EL (cell line): ENCODE measurements around the gene USP5.

Source experiments
- DNase-seq: peaks from one replicate; pipeline ENCODE4 v3.0.0-alpha.2; 2016

USP5 gene

DNA sequence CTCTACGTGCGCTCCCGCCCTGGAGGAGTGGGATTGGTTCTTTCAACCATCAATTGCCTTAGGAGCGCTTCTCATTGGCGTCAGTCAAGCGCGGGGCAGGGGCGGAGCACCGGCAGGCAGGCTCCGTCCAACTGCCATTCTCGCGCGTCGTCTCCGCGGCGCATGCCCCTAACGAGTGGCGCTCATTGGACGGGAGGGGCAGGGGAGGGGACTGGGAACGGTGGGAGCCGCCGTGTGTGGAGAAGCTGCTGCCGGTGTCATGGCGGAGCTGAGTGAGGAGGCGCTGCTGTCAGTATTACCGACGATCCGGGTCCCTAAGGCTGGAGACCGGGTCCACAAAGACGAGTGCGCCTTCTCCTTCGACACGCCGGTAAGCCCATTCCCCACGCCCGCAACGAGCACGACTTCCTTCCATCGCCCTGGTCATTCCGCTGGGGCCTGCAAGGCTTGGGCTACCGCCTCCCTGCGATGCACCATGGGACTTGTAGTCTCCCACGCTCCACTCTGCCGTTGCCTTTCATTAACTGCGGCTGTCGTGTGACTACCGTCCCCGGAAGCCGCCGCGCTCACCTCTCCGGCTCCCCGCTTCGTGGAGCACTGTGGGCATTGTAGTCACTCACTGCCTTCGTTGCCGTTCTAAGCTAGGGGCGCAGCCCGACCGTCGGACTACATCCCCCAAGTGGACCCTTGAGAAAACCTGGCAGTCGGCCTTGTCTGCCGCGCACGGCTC lies at the start of gene USP5:
Gene USP5, plus strand, starts transcription at position 230 of the 730 bp plus-strand sequence. Its CDS starts 30 bp downstream, at position 260.
- peak; percentile 100 for DNase-seq

DNA sequence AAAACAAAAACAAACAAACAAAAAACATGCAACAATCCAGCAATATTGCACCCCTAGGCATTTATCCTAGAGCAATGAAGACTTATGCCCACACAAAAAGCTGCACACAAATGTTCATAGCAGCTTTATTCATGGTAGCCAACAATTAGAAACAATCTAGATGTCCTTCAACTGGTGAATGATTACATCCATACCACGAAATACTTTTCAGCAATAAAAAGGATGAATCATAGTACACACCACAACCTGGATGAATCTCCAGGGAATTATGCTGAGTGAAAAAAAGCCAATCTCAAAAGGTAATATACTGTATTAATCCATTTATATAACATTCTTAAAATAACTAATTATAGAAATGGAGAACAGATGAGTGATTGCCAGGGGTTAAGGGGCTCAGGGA lies 44.8 kb upstream of the USP5 start:
- DNase-seq, result no peak

GRCh38 chr12:6809056-6809455 lies 42.9 kb upstream of the USP5 start:
- DNase-seq, result no peak

DNA sequence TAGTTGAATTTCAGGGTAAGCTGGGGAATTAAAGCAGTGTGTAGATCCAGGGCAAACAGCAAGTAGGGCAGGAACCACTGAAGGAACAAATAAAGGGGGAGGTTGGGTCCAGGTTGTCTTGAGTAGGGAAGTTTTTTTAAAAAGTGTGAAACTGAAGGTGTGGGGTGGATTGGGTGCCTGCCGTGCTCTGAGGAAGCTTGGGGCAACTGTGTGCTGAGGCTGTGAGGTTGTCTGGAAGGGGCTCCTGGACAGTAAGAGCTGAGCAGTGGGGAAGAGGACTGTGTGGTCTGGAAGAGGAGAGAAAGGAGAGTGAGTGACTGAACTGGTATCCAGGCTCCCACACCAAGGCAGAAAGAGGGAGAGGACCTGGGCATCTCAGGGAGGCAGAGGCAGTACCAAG lies 41.2 kb upstream of the USP5 start:
- no peak for DNase-seq

DNA sequence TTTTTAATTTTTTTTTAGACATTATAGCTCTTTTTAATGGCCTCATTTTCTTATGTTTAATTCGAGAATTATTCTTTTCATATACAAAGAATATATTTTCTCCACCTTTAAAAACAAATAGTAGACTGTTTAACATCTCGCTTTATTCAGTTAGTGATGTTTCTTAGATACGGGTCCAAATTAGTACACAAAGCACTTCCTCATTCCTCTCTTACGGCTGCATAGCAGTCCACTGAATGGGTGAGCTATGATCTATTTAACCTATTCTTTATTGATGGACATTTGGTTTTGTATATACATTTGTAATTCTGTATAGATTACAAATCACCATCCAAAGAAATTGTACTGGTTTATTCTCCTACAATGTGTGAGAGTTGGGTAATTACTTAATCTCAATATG lies 38.6 kb upstream of the USP5 start:
- no peak for DNase-seq

- DNase-seq, result no peak
Observed at GRCh38 chr12:6816598-6816997, 35.4 kb upstream of the USP5 start.

GRCh38 chr12:6817098-6817497 lies 34.9 kb upstream of the USP5 start:
- no peak for DNase-seq

DNA sequence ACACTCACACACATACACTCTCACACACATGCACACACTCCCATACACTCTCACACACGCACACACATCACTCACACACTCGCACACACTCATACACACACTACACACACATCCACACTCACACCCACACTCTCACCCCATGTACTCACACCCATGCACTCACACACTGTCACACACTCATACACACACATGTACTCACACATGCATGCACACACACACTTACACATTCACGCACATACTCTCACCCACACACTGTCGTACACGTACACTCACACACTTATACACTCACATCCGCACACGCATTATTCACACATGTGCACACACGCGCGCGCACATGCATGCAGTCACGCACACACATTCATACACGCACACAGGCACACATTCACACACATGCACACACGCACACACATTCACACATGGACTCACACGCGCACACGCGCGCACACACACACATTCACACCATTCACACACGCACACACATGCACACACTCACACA lies 34.2 kb upstream of the USP5 start:
- DNase-seq, result no peak

GRCh38 chr12:6818222-6818621 lies 33.7 kb upstream of the USP5 start:
- no peak for DNase-seq

- DNase-seq, result no peak
Observed at GRCh38 chr12:6818645-6819044, 33.3 kb upstream of the USP5 start.

DNA sequence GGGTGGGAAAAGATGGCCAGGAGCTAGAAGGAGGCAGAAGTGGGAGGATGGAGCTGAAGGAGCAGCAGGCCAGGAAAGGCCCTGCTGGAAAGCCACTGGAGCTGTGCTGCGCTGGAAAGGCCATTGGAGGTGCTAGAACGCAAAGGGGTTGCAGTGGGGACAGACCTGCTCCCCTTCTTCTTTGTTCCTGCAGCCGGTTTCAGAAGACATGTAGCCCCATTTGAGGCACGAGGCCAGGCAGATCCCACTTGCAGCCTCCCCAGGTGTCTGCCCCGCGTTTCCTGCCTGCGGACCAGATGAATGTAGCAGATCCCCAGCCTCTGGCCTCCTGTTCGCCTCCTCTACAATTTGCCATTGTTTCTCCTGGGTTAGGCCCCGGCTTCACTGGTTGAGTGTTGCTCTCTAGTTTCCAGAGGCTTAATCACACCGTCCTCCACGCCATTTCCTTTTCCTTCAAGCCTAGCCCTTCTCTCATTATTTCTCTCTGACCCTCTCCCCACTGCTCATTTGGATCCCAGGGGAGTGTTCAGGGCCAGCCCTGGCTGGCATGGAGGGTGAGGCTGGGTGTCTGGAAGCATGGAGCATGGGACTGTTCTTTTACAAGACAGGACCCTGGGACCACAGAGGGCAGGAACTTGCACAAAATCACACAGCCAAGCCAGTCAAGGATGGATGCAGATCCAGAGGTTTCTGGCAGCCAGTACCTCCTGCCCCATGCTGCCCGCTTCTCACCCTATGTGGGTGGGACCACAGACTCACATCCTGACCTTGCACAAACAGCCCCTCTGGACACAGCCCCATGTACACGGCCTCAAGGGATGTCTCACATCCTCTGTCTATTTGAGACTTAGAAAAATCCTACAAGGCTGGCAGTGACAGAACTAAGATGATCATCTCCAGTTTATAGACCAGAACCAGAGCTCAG lies 32.6 kb upstream of the USP5 start:
- no peak for DNase-seq

GRCh38 chr12:6820166-6820565 lies 31.8 kb upstream of the USP5 start:
- no peak for DNase-seq

DNA sequence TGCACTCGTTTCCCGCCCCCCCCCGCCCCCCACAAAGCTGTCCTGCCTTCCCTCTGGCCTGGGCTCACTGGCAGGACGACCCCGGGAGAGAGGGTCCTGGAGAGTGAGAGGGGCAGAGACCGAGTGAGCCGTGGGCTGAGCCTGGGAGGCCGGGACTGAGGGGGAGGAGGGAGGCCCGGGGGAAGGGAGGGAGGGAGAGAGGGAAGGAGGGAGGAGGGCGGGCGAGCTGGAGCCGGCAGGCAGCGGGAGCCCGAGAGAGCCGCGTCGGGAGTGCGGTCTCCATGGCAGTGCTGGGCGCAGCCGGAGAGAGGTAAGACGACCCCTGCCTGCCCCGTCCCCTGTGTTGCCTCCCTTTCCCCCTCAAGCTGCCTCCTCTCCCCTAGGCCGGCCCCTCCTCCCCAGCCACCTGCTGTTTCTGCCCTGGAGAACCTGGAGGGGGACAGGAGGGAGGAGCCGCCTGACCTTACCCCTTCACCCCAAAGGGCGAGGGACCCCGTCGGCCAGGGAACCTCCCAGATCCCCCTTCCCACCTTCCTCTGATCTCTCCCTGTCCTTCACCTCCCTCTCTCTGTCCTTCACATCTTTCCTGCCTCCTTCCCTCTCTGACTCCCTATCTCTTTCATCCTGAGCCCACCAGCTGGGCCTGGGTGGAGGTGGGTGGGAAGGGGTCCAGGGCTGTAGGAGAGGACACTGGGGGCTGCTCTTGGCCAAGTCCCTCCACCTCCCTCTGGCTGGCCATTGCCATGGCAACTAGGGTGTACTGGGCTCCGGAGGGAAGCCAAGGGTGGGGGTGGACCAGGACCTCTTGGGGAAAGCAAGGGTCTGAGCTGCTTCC lies 30.1 kb upstream of the USP5 start, which contains the start of gene GPR162:
Gene GPR162, plus strand, starts transcription at position 231 of the 835 bp plus-strand sequence. CDS start 2,078 bp downstream, outside the sequence.
- peak; percentile 64 for DNase-seq

DNA sequence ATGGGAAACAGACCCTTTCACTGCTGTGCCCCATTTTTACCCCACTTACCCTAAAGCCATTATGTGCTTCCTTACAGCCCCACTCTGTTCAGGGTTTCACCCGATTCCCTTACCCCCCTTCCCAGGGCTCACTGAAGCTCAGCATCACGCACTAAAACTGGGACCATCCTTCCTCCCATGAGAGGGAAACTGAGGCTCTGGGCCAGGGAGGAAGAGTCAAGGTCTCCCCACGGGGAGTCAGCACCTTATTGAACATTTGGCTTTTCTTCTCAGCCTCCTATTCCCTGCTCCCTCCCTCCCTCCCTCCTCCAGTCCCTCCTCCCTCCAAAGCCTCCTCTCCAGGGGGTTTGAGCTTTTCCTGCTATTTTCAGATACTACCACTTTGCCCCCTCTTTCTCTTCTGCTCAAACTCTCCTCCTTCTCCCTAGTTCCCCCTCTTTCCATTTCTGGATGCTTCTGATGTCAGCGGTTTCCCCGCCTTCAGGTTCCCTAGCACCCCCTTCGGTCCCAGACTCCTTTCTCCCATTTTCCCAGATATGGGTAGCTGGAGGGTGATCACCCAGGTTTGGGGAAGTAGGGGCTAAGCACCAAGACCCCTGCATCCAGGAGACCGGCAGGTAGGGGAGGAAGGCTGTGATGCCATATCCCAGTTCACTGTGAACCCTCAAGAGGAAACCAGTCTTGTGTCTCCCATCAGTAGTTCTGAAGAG lies 29.4 kb upstream of the USP5 start:
- DNase-seq, result no peak

- DNase-seq, result peak; percentile 35
Observed at GRCh38 chr12:6823182-6824084, 28.5 kb upstream of the USP5 start.

DNA sequence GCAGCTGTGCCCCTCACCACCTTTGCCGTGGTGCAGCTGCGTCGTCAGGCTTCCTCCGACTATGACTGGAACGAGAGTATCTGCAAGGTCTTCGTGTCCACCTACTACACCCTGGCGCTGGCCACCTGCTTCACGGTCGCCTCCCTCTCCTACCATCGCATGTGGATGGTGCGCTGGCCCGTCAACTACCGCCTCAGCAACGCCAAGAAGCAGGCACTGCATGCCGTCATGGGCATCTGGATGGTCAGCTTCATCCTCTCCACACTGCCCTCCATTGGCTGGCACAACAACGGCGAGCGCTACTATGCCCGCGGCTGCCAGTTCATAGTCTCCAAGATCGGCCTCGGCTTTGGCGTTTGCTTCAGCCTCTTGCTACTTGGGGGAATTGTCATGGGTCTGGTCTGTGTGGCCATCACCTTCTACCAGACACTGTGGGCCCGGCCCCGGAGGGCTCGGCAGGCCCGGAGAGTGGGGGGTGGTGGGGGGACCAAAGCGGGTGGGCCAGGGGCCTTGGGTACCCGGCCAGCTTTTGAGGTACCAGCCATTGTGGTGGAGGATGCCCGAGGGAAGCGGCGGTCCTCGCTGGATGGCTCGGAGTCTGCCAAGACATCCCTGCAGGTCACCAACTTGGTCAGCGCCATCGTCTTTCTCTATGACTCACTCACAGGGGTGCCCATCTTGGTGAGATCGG lies 27.7 kb upstream of the USP5 start:
- no peak for DNase-seq

- peak; percentile 67 for DNase-seq
Observed at GRCh38 chr12:6824901-6825381, 27.0 kb upstream of the USP5 start.

GRCh38 chr12:6825398-6826124 lies 26.4 kb upstream of the USP5 start:
- DNase-seq, result peak; percentile 88

DNA sequence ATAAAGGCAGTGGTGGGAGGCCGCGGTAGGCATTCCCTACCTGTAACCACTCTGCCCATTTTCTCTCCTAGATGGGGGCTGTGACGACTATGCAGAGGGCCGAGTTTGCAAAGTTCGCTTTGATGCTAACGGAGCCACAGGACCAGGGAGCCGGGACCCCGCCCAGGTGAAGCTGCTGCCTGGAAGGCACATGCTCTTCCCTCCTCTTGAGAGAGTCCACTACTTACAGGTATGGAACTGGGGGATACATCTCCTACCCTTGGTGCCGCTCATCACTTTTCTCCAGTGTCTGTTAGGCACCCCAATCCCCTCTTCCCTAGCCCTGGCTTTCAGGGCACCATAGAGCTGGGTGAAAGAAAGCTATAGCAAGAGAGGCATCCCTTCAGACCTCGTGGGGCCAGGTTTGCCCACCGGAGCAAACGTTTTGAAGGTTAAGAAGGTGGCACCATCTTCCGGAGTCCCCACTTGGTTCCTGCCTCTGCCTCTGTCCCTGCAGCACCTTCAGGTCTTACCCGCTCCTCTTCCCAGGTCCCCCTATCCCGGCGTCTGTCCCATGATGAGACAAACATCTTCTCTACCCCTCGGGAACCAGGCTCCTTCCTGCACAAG lies 25.7 kb upstream of the USP5 start:
- DNase-seq, result no peak
